IPS-18c (cell line): ENCODE data around the gene C2orf92.

ENCODE experiments used
- H3K4me3 ChIP-seq: 2 replicates; pipeline ENCODE4 v1.7.0; 2013; ENCODE audit warnings: low read depth, mild to moderate bottlenecking, low read length, moderate library complexity; ENCODE audit not compliant: insufficient read depth
- H3K9me3 ChIP-seq: one replicate; pipeline ENCODE4 v1.6.1; 2013; ENCODE audit warnings: mild to moderate bottlenecking, low read length, moderate library complexity; ENCODE audit not compliant: control insufficient read depth, insufficient read depth

The C2orf92 gene

DNA sequence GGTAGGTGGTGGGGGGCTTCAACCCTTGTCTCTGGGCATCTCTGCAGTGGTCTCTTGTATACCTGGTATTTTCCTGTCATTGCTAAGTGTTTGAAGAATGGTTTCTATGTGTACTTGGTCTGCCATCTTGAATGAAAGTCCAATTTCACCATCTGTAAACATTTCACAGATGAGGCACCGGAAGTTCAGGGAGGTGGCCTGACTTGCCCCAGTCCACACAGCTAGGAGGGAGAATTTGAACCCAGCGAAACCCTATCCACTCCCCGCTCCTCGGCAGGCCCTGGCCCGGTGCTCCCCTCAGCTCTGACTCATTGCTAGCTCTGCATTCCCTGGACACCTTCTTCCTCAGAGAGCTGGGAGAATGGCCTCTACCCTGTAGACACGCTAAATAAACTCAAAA lies 74.4 kb downstream of the C2orf92 start:
- Histone ChIP-seq H3K9me3 (no peaks in the 10 kb centered on the region), H3K4me3 (no peak overlapping the region)

DNA sequence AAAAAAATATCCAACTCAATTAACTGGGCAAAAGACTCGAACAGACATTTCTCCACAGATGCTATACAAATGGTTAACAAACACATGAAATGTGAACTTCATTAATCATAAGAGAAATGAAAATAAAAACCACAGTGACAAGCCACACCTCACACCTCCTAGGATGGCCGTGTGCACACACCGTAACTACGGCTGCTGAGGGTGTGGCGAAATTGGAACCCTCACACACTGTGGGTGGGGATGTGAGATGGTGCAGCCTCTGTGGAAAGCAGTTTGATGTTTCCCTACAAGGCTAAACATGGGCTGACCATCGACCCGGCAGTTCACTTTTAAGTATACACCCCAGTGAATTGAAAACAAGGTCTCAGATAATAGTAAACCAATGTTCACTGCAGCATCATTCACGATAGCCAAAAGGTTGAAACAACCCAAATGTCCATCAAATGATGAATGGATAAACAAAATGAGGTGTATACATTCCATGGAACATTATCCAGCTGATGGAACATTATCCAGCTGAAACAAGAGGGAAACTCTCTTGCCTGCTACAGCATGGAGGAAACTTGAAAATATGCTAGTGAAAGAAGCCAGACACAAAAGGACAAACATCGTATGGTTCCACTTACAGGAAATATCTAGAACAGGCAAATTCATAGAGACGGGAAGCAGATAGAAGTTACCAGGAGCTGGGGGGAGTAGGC lies 76.1 kb downstream of the C2orf92 start:
- H3K4me3 ChIP-seq: no peak overlapping the region

DNA sequence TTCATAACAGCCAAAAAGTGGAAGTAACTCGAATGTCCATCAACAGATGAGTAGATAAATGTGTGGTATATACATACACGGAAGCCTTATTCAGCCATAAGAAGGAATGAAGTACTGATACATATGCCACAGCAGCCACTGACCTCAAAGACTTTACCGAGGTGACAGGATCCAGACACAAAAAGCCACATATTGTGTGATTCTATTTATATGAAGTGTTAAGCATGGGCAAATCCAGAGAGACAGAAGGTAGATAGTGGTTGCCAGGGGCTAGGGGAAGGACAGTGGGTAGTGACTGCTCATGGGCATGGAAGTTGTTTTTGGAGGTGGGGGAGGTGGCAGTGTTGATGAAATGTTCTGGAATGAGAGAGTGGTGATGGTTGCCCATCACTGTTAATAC lies 77.8 kb downstream of the C2orf92 start:
- no peak overlapping the region for H3K4me3 ChIP-seq

More for the DNA sequence above, 76.1 kb downstream of the C2orf92 start:
- no peaks in the 10 kb centered on the region for H3K9me3 ChIP-seq

DNA sequence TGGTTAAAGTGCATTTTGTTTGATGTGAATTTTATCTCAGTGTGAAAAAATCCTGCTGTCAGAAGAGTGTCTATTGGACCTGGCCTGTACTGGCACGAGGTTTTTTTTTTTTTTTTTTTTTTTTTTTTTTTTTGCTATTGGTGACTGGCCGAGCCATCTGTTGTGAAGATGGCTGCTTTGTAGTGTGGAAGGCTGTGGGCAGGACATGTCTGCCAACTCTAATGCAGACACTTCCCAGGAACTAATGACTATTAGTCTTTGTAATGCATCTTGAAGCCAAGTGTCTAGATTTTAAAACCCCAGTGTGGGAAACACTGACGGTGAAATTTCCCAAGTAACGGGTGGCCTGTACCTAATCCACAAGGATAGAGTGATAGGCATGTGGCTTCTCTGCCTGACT lies 78.2 kb downstream of the C2orf92 start:
- H3K4me3 ChIP-seq: no peak overlapping the region
- no peaks in the 10 kb centered on the region for H3K9me3 ChIP-seq

More for the DNA sequence above, 77.8 kb downstream of the C2orf92 start:
- no peaks in the 10 kb centered on the region for H3K9me3 ChIP-seq

DNA sequence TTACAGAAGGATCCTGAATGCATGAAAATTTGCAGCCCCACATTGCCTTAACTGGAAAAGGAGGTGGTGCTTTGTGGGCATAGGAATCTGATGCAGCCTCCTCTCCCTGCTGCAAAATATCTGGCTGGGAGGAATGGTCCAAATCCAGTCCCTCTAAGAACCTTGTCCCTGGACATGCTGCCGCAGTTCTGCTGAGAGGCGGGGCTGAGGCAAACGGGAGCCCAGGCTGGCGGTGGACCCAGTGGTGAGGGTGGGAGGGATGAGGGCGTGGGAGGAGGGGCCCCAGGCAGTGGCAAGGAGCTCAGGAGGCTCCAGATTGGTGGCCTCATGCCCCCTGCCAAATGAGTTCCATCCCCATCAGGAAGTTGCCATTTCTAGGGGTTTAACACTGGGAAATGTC lies 80.1 kb downstream of the C2orf92 start:
- Histone ChIP-seq H3K9me3 (no peaks in the 10 kb centered on the region), H3K4me3 (no peak overlapping the region)

DNA sequence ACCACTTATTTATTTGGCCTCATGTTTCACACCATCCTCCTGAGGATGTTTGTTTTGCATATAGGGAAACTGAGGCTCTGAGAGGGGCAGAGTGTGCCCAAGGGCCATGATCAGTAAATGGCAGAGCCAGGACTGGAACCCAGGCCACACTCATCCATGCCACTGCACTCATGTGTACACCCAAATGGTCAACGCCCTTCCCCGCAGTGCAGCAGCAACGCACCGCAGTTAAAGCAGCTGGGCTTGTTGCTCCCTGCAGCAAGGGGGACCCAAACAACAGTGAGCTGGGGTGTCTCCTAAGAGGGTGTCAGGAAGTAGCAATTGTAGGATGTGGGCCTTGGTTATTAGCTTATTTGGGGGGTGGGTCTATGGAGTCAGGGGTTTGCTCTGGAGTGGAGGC lies 80.5 kb downstream of the C2orf92 start:
- H3K4me3 ChIP-seq: no peak overlapping the region
- H3K9me3 ChIP-seq: no peaks in the 10 kb centered on the region

DNA sequence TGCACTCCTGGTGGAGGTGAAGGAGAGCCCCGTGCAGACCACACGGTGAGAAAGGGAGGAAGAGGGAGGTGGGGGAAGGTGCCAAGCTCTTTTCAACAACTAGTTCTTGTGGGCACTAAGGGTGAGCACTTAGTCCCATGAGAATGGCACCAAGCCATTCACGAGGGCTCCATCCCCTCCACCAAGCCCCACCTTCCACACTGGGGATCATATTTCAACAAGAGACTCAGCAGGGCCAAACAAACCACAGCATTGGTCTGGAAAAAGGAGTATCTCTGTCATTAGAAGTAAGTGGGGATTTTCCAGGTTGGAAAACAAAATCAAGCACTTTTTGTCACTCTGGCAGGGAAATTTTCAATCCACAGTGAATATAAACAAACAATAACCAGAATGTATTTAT lies 82.2 kb downstream of the C2orf92 start:
- no peak overlapping the region for H3K4me3 ChIP-seq
- no peaks in the 10 kb centered on the region for H3K9me3 ChIP-seq
